GM12878 (cell line): ENCODE measurements around the gene SPTA1. TPM values are rescaled to one million over a fixed set of nuclear protein-coding genes. Genes with fewer than 3 reads are reported as not detected.

Source experiments
- ATAC-seq: fragments of 200-7000 bp; cut with Tn5 transposase; 3 replicates; pipeline ENCODE4 v1.9.1; 2020; ENCODE audit warnings: mild to moderate bottlenecking, moderate library complexity
- BruUV-seq: library from RNA; stranded (reverse); fragments of 400-500 nt; replicated peaks from 2 replicates; lab custom pipeline; 2021; lab: Mats Ljungman, UMichigan
- CTCF ChIA-PET: fragments of 300-600 bp; sonication (Branson Sonifier 250); formaldehyde crosslinking; extraction: SDS; loops from one replicate; lab custom pipeline; 2021; ENCODE audit warnings: inconsistent platforms; lab: Yijun Ruan, JAX
- POLR2A ChIA-PET: fragments of 350-600 bp; formaldehyde crosslinking; extraction: SDS; loops from one replicate; lab custom pipeline; 2021; ENCODE audit warnings: inconsistent platforms; lab: Charles Lee
- RAD21 ChIA-PET: fragments of 300-600 bp; sonication (Branson Sonifier 250); formaldehyde crosslinking; loops from one replicate; lab custom pipeline; 2023; ENCODE audit warnings: antibody characterized with exemption; ENCODE audit not compliant: unreplicated experiment; lab: Charles Lee
- SMC1A ChIA-PET: fragments of 300-600 bp; sonication (Branson Sonifier 250); formaldehyde crosslinking; loops from one replicate; lab custom pipeline; 2023; ENCODE audit not compliant: unreplicated experiment, uncharacterized antibody; lab: Charles Lee
- DNase-seq: peaks from one replicate; pipeline ENCODE4 v3.0.0-alpha.2; 2011; ENCODE audit warnings: low read depth, low spot score
- FAIRE-seq: peaks from 3 replicates; lab custom pipeline; 2011; peaks lifted over from hg19 to GRCh38; lab: Jason Lieb, UNC
- H2AFZ ChIP-seq: 2 replicates; pipeline ENCODE4 v1.6.0; 2011; ENCODE audit warnings: low read depth, low read length, control low read depth; ENCODE audit not compliant: control insufficient read depth
- H3K27ac ChIP-seq: 2 replicates; pipeline ENCODE4 v1.5.1; 2011; ENCODE audit warnings: control low read depth; ENCODE audit not compliant: control insufficient read depth, insufficient read depth
- H3K27me3 ChIP-seq, 2 experiments: replicated peaks in 1 of 2; 2 replicates each; pipeline versions ENCODE4 v1.6.0 to v1.6.1; 2011; ENCODE audit warnings: low read length in 1 of 2; ENCODE audit not compliant: control insufficient read depth in 2 of 2, insufficient read depth in 2 of 2
- H3K36me3 ChIP-seq, 2 experiments: 2 replicates each; pipeline ENCODE4 v1.5.1; 2011; ENCODE audit warnings: low read length in 1 of 2; ENCODE audit not compliant: control insufficient read depth in 2 of 2, insufficient read depth in 2 of 2
- H3K4me1 ChIP-seq: 2 replicates; pipeline ENCODE4 v1.6.1; 2011; ENCODE audit warnings: mild to moderate bottlenecking, low read length, moderate library complexity, mixed read lengths; ENCODE audit not compliant: control insufficient read depth, insufficient read depth
- H3K4me2 ChIP-seq: 2 replicates; pipeline ENCODE4 v1.6.0; 2011; ENCODE audit warnings: control low read depth; ENCODE audit not compliant: control insufficient read depth, insufficient read depth
- H3K4me3 ChIP-seq: fragments of 200-600 bp; sonication (generic); 2 replicates; pipeline ENCODE4 v1.5.1; 2016
- H3K79me2 ChIP-seq: 2 replicates; pipeline ENCODE4 v1.6.0; 2011; ENCODE audit warnings: low read length; ENCODE audit not compliant: control insufficient read depth, insufficient read depth
- H3K9ac ChIP-seq: 2 replicates; pipeline ENCODE4 v1.8.0; 2011; ENCODE audit warnings: low read length, control low read depth, mixed read lengths; ENCODE audit not compliant: control insufficient read depth, insufficient read depth
- H3K9me3 ChIP-seq: replicated peaks from 3 replicates; pipeline ENCODE4 v1.5.1; 2011; ENCODE audit warnings: mild to moderate bottlenecking, low read length; ENCODE audit not compliant: control insufficient read depth, insufficient read depth
- H4K20me1 ChIP-seq: 2 replicates; pipeline ENCODE4 v1.6.0; 2011; ENCODE audit not compliant: control insufficient read depth, insufficient read depth
- ETV6 ChIP-seq, 2 experiments: fragments of 450-650 bp in 1 of 2; IDR thresholded peaks in 1 of 2; conservative IDR thresholded peaks in 1 of 2; 2 replicates each; pipeline ENCODE4 v1.6.1; 2014; ENCODE audit warnings: antibody characterized with exemption in 1 of 2, borderline replicate concordance in 1 of 2, low read depth in 1 of 2, mild to moderate bottlenecking in 1 of 2, moderate library complexity in 1 of 2
- MYC ChIP-seq: IDR thresholded peaks from 2 replicates; pipeline ENCODE4 v1.6.1; 2011; ENCODE audit warnings: mild to moderate bottlenecking, low read length, moderate library complexity, inconsistent platforms; ENCODE audit not compliant: insufficient read depth, insufficient replicate concordance, insufficient read length, severe bottlenecking
- PRDM15 ChIP-seq: fragments of 450-650 bp; formaldehyde crosslinking; IDR thresholded peaks from 2 replicates; pipeline ENCODE4 v1.4.0; 2020; ENCODE audit warnings: mild to moderate bottlenecking, moderate library complexity
- RB1 ChIP-seq: fragments of 450-650 bp; formaldehyde crosslinking; IDR thresholded peaks from 2 replicates; pipeline ENCODE4 v1.6.1; 2017; ENCODE audit warnings: mild to moderate bottlenecking, borderline replicate concordance
- WGBS: methylation state at CpG from one replicate; pipeline ENCODE4 v1.1.6; 2016; ENCODE audit warnings: low lambda C conversion rate; ENCODE audit not compliant: insufficient replicate concordance, insufficient coverage; ENCODE audit errors: missing lambda C conversion rate; 5-methylcytosine and 5-hydroxymethylcytosine counted together
- in situ Hi-C: fragments of 300-500 bp; cut with MboI; formaldehyde crosslinking; loops from 9 replicates; pipeline ENCODE4 v1.14.3; 2018; ENCODE audit warnings: mixed read lengths
- intact Hi-C: fragments of 100-400 bp; cut with micrococcal nuclease; formaldehyde crosslinking; loops from one replicate; pipeline ENCODE4 v1.14.2; 2022; ENCODE audit not compliant: unreplicated experiment
- polyA plus RNA-seq, 11 experiments: library from polyadenylated mRNA; depleted of rRNA in 4 of 11; unstranded in 6 of 11; stranded (reverse) in 5 of 11; fragments of >200 nt; fragmentation: Nextera tagmentation in 4 of 11; fragmentation: Illumina TruSeq in 1 of 11; extraction: Ambion mirVana in 4 of 11; extraction: Trizol in 1 of 11; gene quantifications; 1 replicate in 1 of 11; 2 replicates in 10 of 11; pipeline versions ENCODE4 v1.2.1 to v1.2.3, GENCODE V29; 2011 to 2016; ENCODE audit warnings: inconsistent platforms in 2 of 11, missing spikeins in 2 of 11, low read depth in 1 of 11
- total RNA-seq, 4 experiments: library from RNA; depleted of rRNA in 3 of 4; stranded (reverse); fragments of >200 nt in 3 of 4; fragmentation: Illumina TruSeq in 1 of 4; extraction: Trizol in 1 of 4; gene quantifications; 2 replicates each; pipeline versions ENCODE4 v1.2.1 to v1.2.3, GENCODE V29; 2013 to 2021

SPTA1 gene
- total and polyA plus RNA-seq, 10 of the 15 experiments (the other 5 are each of a cell fraction or from before 2014, with no cell fraction given): under 0.01 to 0.21 (median 0.12) TPM; not detected in 5

DNA sequence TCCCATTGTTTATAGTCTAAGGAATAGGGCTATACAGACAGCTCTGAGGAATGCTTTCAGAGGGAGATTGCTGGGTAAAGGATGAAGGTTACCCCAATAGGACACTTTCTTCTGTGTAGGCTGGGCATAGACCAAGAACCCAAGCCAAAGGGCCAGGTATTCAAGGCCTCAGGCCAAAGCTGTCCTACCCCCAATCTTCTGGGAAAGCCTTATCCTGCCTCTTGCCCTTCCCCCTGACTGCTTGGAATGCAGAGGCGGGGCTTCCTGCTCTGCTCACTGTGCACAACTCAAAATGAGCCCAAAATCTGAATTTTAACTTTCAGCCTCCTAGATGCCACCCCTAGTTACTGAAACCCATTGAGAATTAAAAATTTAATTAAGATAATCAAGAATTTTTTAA, 79.2 kb downstream of the SPTA1 start:
- Histone ChIP-seq H3K27ac (no peak overlapping the region), H3K9ac (no peak overlapping the region), H3K79me2 (no peaks in the 10 kb centered on the region), H3K36me3 (no peaks in the 10 kb centered on the region), H3K4me3 (no peak overlapping the region), H3K9me3 (no peaks in the 10 kb centered on the region), H3K27me3 (no peaks in the 10 kb centered on the region), H2AFZ (no peak overlapping the region), H3K4me1 (no peaks in the 10 kb centered on the region), H4K20me1 (no peaks in the 10 kb centered on the region), H3K4me2 (no peak overlapping the region)
- in situ Hi-C loops (no loop called here), intact Hi-C loops (no loop called here)
- FAIRE-seq: no peak
- ChIA-PET RAD21 (no interaction called here), POLR2A (no interaction called here), SMC1A (no interaction called here)
- no peak for ATAC-seq
- BruUV-seq: no TSS peak
- WGBS: 0% methylated on average over 1 of the region's 1 CpG
- TF ChIP-seq RB1 (no peak), ETV6 (conservative IDR thresholded peaks at IDR 0.05 in 1 of 2, IDR thresholded peaks at IDR 0.05 in 1 of 2; ENCODE audit: borderline replicate concordance in 1 of 2, low read depth in 1 of 2) (no peak), PRDM15 (CRISPR knock-in tag) (no peak), MYC (no peak)
- TF ChIP-seq, all 136 proteins: peak for 0
- CTCF ChIA-PET: interaction anchor here (0.5 to 0.7 kb wide), 2 partner anchors 12 to 571 kb away, joined by 3 read pairs; no protein-coding TSS in a partner anchor
- DNase-seq: no peak
